RWPE1 (cell line): ENCODE results near the gene IGLON5.

Source experiments
- CTCF ChIA-PET: fragments of 350-600 bp; sonication (Branson Sonifier 250); formaldehyde crosslinking; extraction: SDS; loops from one replicate; lab custom pipeline; 2021; lab: Yijun Ruan, JAX
- POLR2A ChIA-PET: fragments of 400-600 bp; formaldehyde crosslinking; extraction: SDS; loops from one replicate; lab custom pipeline; 2020; ENCODE audit warnings: antibody characterized with exemption; ENCODE audit not compliant: low non-redundant PET; lab: Yijun Ruan, JAX
- DNase-seq: peaks from one replicate; pipeline ENCODE4 v3.0.0; 2012; ENCODE audit warnings: low spot score
- H3K27ac ChIP-seq: fragments of 450-650 bp; 2 replicates; pipeline ENCODE4 v1.5.1; 2017
- CTCF ChIP-seq: fragments of 450-650 bp; conservative IDR thresholded peaks from 2 replicates; pipeline ENCODE4 v1.5.1; 2017; ENCODE audit warnings: low read depth, mild to moderate bottlenecking

IGLON5 gene

GRCh38 chr19:51337141-51337860 is 25.9 kb downstream of the IGLON5 start:
- no peak overlapping the region for H3K27ac ChIP-seq
- TF ChIP-seq CTCF: no peak
- POLR2A ChIA-PET: no interaction called here
- no peak for DNase-seq
- CTCF ChIA-PET: no interaction called here

DNA sequence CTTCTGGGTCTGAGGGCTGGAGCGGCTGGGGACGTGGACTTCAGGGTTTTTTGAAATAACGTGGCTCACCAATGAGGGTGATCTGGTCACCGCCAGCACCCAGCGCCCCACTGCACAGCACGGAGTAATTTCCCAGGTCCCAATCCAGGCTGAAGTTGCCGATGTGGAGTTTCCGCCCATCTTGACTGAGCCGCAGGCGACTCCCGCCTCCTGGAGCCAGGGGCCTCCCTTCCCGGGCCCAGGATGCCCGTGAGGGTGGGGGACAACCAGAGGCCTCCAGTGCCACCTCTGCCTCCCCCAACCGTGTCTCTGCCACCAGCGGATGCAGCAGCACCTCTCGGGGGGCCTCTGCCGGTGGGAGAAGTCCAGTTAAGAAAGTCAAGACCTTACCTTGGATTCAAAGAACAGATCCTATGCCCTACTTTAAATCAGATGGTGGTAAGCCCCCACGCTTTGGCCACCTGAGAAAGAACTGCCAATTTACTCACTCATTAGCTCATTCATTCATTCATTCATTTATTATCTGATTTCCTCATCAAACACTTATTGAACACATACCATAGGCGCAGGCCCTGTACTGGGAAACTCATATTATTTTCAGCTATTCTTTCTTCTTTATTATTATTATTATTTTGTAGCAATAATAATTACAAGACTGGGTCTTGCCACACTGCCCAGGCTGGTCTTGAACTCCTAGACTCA is 26.6 kb downstream of the IGLON5 start:
- ChIA-PET CTCF (interaction anchor here (0.6 to 0.7 kb wide), 2 partner anchors 35 to 61 kb away, joined by 3 read pairs; no protein-coding TSS in a partner anchor), POLR2A (no interaction called here)
- DNase-seq: no peak
- TF ChIP-seq CTCF: no peak
- no peak overlapping the region for H3K27ac ChIP-seq

DNA sequence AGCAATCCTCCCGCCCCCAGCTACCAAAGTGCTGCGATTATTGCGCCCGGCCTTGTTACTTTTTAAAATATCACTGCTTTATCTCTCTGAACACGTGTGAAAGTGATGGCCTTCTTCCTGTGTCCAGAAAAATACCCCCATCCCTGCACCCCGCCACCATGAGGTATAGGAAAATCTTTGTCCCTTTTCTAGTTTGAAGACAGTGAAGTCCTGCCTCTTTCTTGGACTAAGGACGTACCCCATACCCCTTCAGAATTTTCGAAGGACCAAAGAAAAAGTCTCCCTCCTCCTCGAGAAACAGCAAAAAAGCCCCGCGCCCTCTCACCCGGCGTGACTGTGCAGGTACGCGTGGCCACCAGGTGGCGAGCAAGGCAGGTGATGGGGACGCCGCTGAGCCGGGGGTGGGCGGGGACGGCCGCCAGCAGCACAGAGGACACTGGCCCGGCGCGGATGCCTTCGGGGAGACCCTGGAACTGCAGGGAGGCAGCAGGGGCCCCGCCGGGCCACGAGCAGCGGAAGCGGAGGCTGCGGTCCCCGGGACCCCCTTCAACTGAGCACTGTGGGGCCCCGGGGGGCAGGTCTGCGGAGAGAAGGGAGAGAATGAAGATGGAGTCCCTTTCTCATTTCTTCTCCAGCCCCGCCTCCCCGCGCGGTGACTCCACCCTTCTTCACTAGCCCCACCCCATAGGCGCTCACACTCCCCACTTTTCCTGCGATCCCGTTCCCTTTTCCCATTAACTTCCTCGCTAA is 27.3 kb downstream of the IGLON5 start:
- ChIA-PET CTCF (interaction anchor here (0.6 to 1.0 kb wide), 5 partner anchors 36 to 455 kb away, joined by 3 read pairs; no protein-coding TSS in a partner anchor), POLR2A (no interaction called here)
- peak; percentile 85 for DNase-seq
- peak overlapping the region; percentile 88 for H3K27ac ChIP-seq
- peak; percentile 93 for TF ChIP-seq CTCF

- DNase-seq: peak; percentile 28
- ChIA-PET CTCF (interaction anchor here (0.7 to 1.0 kb wide), 3 partner anchors 82 to 454 kb away, joined by 3 read pairs; no protein-coding TSS in a partner anchor), POLR2A (interaction anchor here (0.6 to 1.0 kb wide), 5 partner anchors 11 to 39 kb away, joined by 3 to 5 read pairs (median 4); no protein-coding TSS in a partner anchor)
- peak overlapping the region; percentile 88 for H3K27ac ChIP-seq
- no peak for TF ChIP-seq CTCF
These were observed 27.9 kb downstream of the IGLON5 start for GRCh38 chr19:51339313-51339686.

- peak; percentile 53 for TF ChIP-seq CTCF
- POLR2A ChIA-PET: interaction anchor here (0.6 to 1.0 kb wide), 5 partner anchors 12 to 39 kb away, joined by 3 to 5 read pairs (median 4); no protein-coding TSS in a partner anchor
- peak; percentile 98 for DNase-seq
- CTCF ChIA-PET: interaction anchor here (0.7 to 1.0 kb wide), 4 partner anchors 23 to 454 kb away, joined by 3 to 4 read pairs (median 3); no protein-coding TSS in a partner anchor
- peak overlapping the region; percentile 88 for H3K27ac ChIP-seq
These were observed 28.5 kb downstream of the IGLON5 start for GRCh38 chr19:51339687-51340656.
